HEK293 (cell line): Measurements from ENCODE around the gene ATAT1.
A peak's percentile ranks its signal among the peaks of the same experiment; 100 is the strongest.

Experiments used
- BCL11A ChIP-seq: fragments of 450-650 bp; formaldehyde crosslinking; IDR thresholded peaks from 2 replicates; pipeline ENCODE4 v1.5.1; 2016; ENCODE audit warnings: low read depth, missing biosample characterization, missing genetic modification characterization
- FEZF1 ChIP-seq: fragments of 450-650 bp; formaldehyde crosslinking; IDR thresholded peaks from 2 replicates; pipeline ENCODE4 v1.5.1; 2016; ENCODE audit warnings: missing biosample characterization, missing genetic modification characterization
- GFI1B ChIP-seq: fragments of 450-650 bp; formaldehyde crosslinking; IDR thresholded peaks from 2 replicates; pipeline ENCODE4 v1.5.1; 2016; ENCODE audit warnings: missing biosample characterization, missing genetic modification characterization
- HIC1 ChIP-seq: fragments of 450-650 bp; formaldehyde crosslinking; IDR thresholded peaks from 2 replicates; pipeline ENCODE4 v1.5.1; 2016; ENCODE audit warnings: missing biosample characterization, missing genetic modification characterization
- KLF10 ChIP-seq: fragments of 450-650 bp; IDR thresholded peaks from 2 replicates; pipeline ENCODE4 v1.5.1; 2018; ENCODE audit warnings: missing biosample characterization, mild to moderate bottlenecking, missing genetic modification characterization
- KLF9 ChIP-seq: fragments of 450-650 bp; formaldehyde crosslinking; IDR thresholded peaks from 2 replicates; pipeline ENCODE4 v1.5.1; 2016; ENCODE audit warnings: missing biosample characterization, missing genetic modification characterization, low read depth
- SP3 ChIP-seq: fragments of 450-650 bp; formaldehyde crosslinking; IDR thresholded peaks from 2 replicates; pipeline ENCODE4 v1.5.1; 2016; ENCODE audit warnings: missing biosample characterization, missing genetic modification characterization
- SP7 ChIP-seq: fragments of 450-650 bp; formaldehyde crosslinking; IDR thresholded peaks from 2 replicates; pipeline ENCODE4 v1.5.1; 2016; ENCODE audit warnings: missing biosample characterization, missing genetic modification characterization
- YY2 ChIP-seq: fragments of 450-650 bp; formaldehyde crosslinking; IDR thresholded peaks from 2 replicates; pipeline ENCODE4 v1.5.1; 2016; ENCODE audit warnings: missing biosample characterization, missing genetic modification characterization
- ZNF121 ChIP-seq: fragments of 450-650 bp; formaldehyde crosslinking; IDR thresholded peaks from 2 replicates; pipeline ENCODE4 v1.5.1; 2016; ENCODE audit warnings: missing biosample characterization, missing genetic modification characterization
- ZNF132 ChIP-seq: fragments of 450-650 bp; formaldehyde crosslinking; IDR thresholded peaks from 2 replicates; pipeline ENCODE4 v1.5.1; 2017; ENCODE audit warnings: missing biosample characterization, missing genetic modification characterization, borderline replicate concordance
- ZNF155 ChIP-seq: fragments of 450-650 bp; formaldehyde crosslinking; IDR thresholded peaks from 2 replicates; pipeline ENCODE4 v1.5.1; 2016; ENCODE audit warnings: missing biosample characterization, missing genetic modification characterization
- ZNF16 ChIP-seq: fragments of 450-650 bp; formaldehyde crosslinking; IDR thresholded peaks from 2 replicates; pipeline ENCODE4 v1.5.1; 2016; ENCODE audit warnings: low read depth, missing biosample characterization, missing genetic modification characterization
- ZNF239 ChIP-seq: fragments of 450-650 bp; formaldehyde crosslinking; IDR thresholded peaks from 2 replicates; pipeline ENCODE4 v1.5.1; 2016; ENCODE audit warnings: missing biosample characterization, missing genetic modification characterization
- ZNF248 ChIP-seq: fragments of 450-650 bp; formaldehyde crosslinking; IDR thresholded peaks from 2 replicates; pipeline ENCODE4 v1.5.1; 2017; ENCODE audit warnings: missing biosample characterization, missing genetic modification characterization
- ZNF292 ChIP-seq: fragments of 450-650 bp; formaldehyde crosslinking; IDR thresholded peaks from 2 replicates; pipeline ENCODE4 v1.5.1; 2016; ENCODE audit warnings: low read depth, missing biosample characterization, missing genetic modification characterization, borderline replicate concordance
- ZNF311 ChIP-seq: fragments of 450-650 bp; formaldehyde crosslinking; IDR thresholded peaks from 2 replicates; pipeline ENCODE4 v1.5.1; 2017; ENCODE audit warnings: missing biosample characterization, missing genetic modification characterization, borderline replicate concordance
- ZNF341 ChIP-seq: fragments of 450-650 bp; formaldehyde crosslinking; IDR thresholded peaks from 2 replicates; pipeline ENCODE4; 2016; ENCODE audit warnings: low read depth, missing biosample characterization, missing genetic modification characterization
- ZNF37A ChIP-seq: fragments of 450-650 bp; IDR thresholded peaks from 2 replicates; pipeline ENCODE4 v1.5.1; 2018; ENCODE audit warnings: missing biosample characterization, missing genetic modification characterization
- ZNF423 ChIP-seq: fragments of 450-650 bp; formaldehyde crosslinking; IDR thresholded peaks from 2 replicates; pipeline ENCODE4 v1.5.1; 2016; ENCODE audit warnings: missing biosample characterization, missing genetic modification characterization
- ZNF48 ChIP-seq: fragments of 450-650 bp; formaldehyde crosslinking; IDR thresholded peaks from 2 replicates; pipeline ENCODE4 v1.5.1; 2016; ENCODE audit warnings: missing biosample characterization, missing genetic modification characterization
- ZNF514 ChIP-seq: fragments of 450-650 bp; formaldehyde crosslinking; IDR thresholded peaks from 2 replicates; pipeline ENCODE4 v1.5.1; 2016; ENCODE audit warnings: missing biosample characterization, missing genetic modification characterization
- ZNF561 ChIP-seq: fragments of 450-650 bp; IDR thresholded peaks from 2 replicates; pipeline ENCODE4 v1.5.1; 2018; ENCODE audit warnings: missing biosample characterization, missing genetic modification characterization, borderline replicate concordance
- ZNF596 ChIP-seq: fragments of 450-650 bp; IDR thresholded peaks from 2 replicates; pipeline ENCODE4 v1.5.0; 2018; ENCODE audit warnings: missing biosample characterization, mild to moderate bottlenecking, missing genetic modification characterization, moderate library complexity
- ZNF623 ChIP-seq: fragments of 450-650 bp; formaldehyde crosslinking; IDR thresholded peaks from 2 replicates; pipeline ENCODE4 v1.5.1; 2016; ENCODE audit warnings: missing biosample characterization, missing genetic modification characterization
- ZNF658 ChIP-seq: fragments of 450-650 bp; formaldehyde crosslinking; IDR thresholded peaks from 2 replicates; pipeline ENCODE4; 2016; ENCODE audit warnings: missing biosample characterization, missing genetic modification characterization
- ZNF664 ChIP-seq: fragments of 450-650 bp; formaldehyde crosslinking; IDR thresholded peaks from 2 replicates; pipeline ENCODE4 v1.5.1; 2016; ENCODE audit warnings: missing biosample characterization, missing genetic modification characterization
- ZNF707 ChIP-seq: fragments of 450-650 bp; formaldehyde crosslinking; IDR thresholded peaks from 2 replicates; pipeline ENCODE4 v1.5.1; 2016; ENCODE audit warnings: missing biosample characterization, missing genetic modification characterization
- ZNF791 ChIP-seq: fragments of 450-650 bp; formaldehyde crosslinking; IDR thresholded peaks from 2 replicates; pipeline ENCODE4 v1.5.1; 2016; ENCODE audit warnings: missing biosample characterization, missing genetic modification characterization
- ZNF830 ChIP-seq: fragments of 450-650 bp; IDR thresholded peaks from 2 replicates; pipeline ENCODE4 v1.5.0; 2018; ENCODE audit warnings: missing biosample characterization, missing genetic modification characterization, low read depth, mild to moderate bottlenecking, moderate library complexity
- TF ChIP-seq, protein P1 (sequence below): fragments of 450-650 bp; formaldehyde crosslinking; IDR thresholded peaks from 2 replicates; pipeline ENCODE4 v1.5.1; 2016; ENCODE audit warnings: missing biosample characterization, missing genetic modification characterization
- TF ChIP-seq, protein P2 (sequence below): fragments of 450-650 bp; formaldehyde crosslinking; IDR thresholded peaks from 2 replicates; pipeline ENCODE4 v1.5.1; 2016; ENCODE audit warnings: missing biosample characterization, missing genetic modification characterization
- TF ChIP-seq, protein P3 (sequence below): fragments of 450-650 bp; formaldehyde crosslinking; IDR thresholded peaks from 2 replicates; pipeline ENCODE4 v1.5.1; 2016; ENCODE audit warnings: missing biosample characterization, missing genetic modification characterization
- TF ChIP-seq, protein P4 (sequence below): fragments of 450-650 bp; formaldehyde crosslinking; IDR thresholded peaks from 2 replicates; pipeline ENCODE4 v1.5.1; 2017; ENCODE audit warnings: missing biosample characterization, mild to moderate bottlenecking, missing genetic modification characterization, moderate library complexity

ATAT1 gene

DNA sequence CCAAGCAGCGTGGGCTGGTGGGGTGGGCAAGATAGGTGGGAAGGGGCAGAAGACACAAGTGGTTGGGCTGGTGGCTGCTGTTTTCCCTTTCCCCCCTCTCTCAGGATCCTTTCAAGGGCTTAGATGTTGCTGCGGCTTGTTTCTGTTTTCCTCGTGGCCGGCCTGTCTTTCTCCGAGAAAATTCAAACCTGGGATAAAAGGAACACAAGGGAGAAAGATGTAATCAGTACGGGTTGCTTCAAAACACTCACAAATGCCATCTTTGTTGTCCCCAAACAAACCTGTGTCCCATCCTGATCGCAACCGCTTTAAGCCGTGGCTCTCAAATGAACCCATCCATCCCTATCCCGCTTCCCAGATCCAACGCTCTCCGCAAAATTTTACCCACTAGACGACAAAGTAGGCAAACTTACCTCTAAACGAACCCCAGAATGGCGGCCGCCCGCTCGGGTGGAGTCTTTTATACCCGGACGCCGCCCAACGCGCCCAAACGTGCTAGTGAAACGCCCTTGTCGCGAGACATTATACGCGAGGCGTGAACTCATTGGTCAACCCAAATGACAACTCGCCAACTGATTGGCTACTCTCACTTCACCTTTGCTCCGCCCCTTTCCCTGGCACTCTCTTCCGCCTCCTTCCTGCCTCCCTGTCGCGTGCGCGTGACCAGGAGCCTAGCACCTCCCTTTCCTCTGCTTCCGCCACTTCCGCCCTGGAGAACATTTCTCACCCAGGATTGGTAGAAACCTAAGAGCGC is 9.7 kb upstream of the ATAT1 start, which contains the start of gene PPP1R10 (continued):
- TF ChIP-seq, protein P1, sequence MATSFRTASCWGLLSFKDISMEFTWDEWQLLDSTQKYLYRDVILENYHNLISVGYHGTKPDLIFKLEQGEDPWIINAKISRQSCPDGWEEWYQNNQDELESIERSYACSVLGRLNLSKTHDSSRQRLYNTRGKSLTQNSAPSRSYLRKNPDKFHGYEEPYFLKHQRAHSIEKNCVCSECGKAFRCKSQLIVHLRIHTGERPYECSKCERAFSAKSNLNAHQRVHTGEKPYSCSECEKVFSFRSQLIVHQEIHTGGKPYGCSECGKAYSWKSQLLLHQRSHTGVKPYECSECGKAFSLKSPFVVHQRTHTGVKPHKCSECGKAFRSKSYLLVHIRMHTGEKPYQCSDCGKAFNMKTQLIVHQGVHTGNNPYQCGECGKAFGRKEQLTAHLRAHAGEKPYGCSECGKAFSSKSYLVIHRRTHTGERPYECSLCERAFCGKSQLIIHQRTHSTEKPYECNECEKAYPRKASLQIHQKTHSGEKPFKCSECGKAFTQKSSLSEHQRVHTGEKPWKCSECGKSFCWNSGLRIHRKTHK (tag by site-specific recombination): no peak
- TF ChIP-seq ZNF121 (tag by site-specific recombination) (0 out of 2 replicates have a peak, but pooled peaks have one; percentile 23), YY2 (tag by site-specific recombination) (peak; percentile 89), ZNF561 (tag by site-specific recombination) (peak; percentile 89), GFI1B (tag by site-specific recombination) (peak; percentile 50; the same call in 1 of the 2 replicates), ZNF707 (tag by site-specific recombination) (no peak), ZNF311 (tag by site-specific recombination) (no peak), SP7 (tag by site-specific recombination) (peak; percentile 75), ZNF37A (no peak), SP3 (tag by site-specific recombination) (peak; percentile 98), ZNF791 (no peak), ZNF292 (no peak), FEZF1 (tag by site-specific recombination) (no peak), ZNF16 (tag by site-specific recombination) (no peak), ZNF830 (tag by site-specific recombination) (no peak), ZNF239 (peak; percentile 21; the same call in 1 of the 2 replicates), KLF10 (peak; percentile 64), ZNF664 (no peak), ZNF423 (tag by site-specific recombination) (no peak), KLF9 (tag by site-specific recombination) (peak; percentile 73), BCL11A (no peak), ZNF658 (tag by site-specific recombination) (no peak), ZNF623 (tag by site-specific recombination) (0 out of 2 replicates have a peak, but pooled peaks have one; percentile 28), HIC1 (tag by site-specific recombination) (no peak), ZNF155 (no peak), ZNF514 (tag by site-specific recombination) (no peak), ZNF248 (tag by site-specific recombination) (no peak), ZNF132 (tag by site-specific recombination) (no peak), ZNF48 (tag by site-specific recombination) (no peak), ZNF341 (tag by site-specific recombination) (peak; percentile 77; the same call in 1 of the 2 replicates), ZNF596 (tag by site-specific recombination) (no peak)
- TF ChIP-seq, protein P2, sequence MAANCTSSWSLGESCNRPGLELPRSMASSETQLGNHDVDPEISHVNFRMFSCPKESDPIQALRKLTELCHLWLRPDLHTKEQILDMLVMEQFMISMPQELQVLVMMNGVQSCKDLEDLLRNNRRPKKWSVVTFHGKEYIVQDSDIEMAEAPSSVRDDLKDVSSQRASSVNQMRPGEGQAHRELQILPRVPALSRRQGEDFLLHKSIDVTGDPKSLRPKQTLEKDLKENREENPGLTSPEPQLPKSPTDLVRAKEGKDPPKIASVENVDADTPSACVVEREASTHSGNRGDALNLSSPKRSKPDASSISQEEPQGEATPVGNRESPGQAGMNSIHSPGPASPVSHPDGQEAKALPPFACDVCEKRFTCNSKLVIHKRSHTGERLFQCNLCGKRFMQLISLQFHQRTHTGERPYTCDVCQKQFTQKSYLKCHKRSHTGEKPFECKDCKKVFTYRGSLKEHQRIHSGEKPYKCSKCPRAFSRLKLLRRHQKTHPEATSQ (tag by site-specific recombination): peak; percentile 59; the same call in 1 of the 2 replicates
- TF ChIP-seq, protein P3, sequence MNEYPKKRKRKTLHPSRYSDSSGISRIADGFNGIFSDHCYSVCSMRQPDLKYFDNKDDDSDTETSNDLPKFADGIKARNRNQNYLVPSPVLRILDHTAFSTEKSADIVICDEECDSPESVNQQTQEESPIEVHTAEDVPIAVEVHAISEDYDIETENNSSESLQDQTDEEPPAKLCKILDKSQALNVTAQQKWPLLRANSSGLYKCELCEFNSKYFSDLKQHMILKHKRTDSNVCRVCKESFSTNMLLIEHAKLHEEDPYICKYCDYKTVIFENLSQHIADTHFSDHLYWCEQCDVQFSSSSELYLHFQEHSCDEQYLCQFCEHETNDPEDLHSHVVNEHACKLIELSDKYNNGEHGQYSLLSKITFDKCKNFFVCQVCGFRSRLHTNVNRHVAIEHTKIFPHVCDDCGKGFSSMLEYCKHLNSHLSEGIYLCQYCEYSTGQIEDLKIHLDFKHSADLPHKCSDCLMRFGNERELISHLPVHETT (tag by site-specific recombination): peak; percentile 83
- TF ChIP-seq, protein P4, sequence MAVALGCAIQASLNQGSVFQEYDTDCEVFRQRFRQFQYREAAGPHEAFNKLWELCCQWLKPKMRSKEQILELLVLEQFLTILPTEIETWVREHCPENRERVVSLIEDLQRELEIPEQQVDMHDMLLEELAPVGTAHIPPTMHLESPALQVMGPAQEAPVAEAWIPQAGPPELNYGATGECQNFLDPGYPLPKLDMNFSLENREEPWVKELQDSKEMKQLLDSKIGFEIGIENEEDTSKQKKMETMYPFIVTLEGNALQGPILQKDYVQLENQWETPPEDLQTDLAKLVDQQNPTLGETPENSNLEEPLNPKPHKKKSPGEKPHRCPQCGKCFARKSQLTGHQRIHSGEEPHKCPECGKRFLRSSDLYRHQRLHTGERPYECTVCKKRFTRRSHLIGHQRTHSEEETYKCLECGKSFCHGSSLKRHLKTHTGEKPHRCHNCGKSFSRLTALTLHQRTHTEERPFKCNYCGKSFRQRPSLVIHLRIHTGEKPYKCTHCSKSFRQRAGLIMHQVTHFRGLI: peak; percentile 85
